ENCODE results near the gene SDHB.
"Not testable (repeated sequence)": the region's sequence is repeated elsewhere in the genome, so short reads cannot be mapped to it uniquely, and the experiment has no call there.

- not testable (repeated sequence) for TF ChIP-seq CTCF (IDR thresholded peaks at IDR 0.05 in 8 of 11, conservative IDR thresholded peaks at IDR 0.05 in 3 of 11); POLR2A (IDR thresholded peaks at IDR 0.05); POLR2AphosphoS5 (IDR thresholded peaks at IDR 0.05)
These were observed 8.9 kb upstream of the SDHB start for GRCh38 chr1:17062751-17063150.

Measured in spleen (tissue), 7 donors.